Activated T-cell treated with anti-CD3 and anti-CD28 coated beads, Interleukin-2, amount 50 U/mL, for 48 hours (primary cell): ENCODE data around the gene USP14.

Experiments
- DNase-seq, 2 experiments: peaks; one replicate each; pipeline ENCODE4 v3.0.0-alpha.2; 2020

Gene USP14

GRCh38 chr18:160831-161570 lies 2.6 kb downstream of the USP14 start:
- no peak for DNase-seq

DNA sequence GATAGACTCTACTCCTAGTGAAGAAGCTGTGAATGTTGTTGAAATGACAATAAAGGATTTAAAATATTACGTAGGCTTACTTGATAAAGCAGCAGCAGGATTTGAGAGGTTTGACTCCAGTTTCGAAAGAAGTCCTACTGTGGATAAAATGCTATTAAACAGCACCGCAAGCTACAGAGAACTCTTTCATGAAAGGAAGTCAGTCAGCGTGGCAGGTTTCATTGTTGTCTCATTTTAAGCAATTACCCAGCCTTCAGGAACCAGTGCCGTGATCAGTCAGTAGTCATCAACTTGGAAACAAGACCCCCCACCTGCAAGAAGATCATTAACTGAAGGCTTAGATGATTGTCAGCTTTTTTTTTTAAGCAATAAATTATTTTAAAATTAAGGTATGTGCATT lies 14.0 kb downstream of the USP14 start:
- no peak for DNase-seq

DNA sequence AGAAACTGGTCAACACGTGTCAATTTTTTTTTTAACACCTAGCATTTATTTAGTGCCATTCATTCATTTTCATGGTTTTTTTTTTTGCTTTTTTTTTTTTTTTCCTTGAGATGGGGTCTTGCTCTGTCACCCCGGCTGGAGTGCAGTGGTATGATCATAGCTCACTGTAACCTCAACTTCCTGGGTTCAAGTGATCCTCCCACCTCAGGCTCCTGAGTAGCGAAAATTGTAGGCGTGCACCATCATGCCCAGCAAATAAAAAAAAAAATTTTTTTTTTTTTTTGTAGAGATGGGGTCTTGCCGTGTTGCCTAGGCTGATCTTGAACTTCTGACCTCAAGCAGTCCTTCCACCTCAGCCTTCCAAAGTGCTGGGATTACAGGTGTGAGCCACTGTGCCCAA lies 21.1 kb downstream of the USP14 start:
- no peak for DNase-seq

- no peak for DNase-seq
Measured at GRCh38 chr18:181711-182110, 23.4 kb downstream of the USP14 start.

GRCh38 chr18:183769-184168 lies 25.4 kb downstream of the USP14 start:
- DNase-seq: no peak

DNA sequence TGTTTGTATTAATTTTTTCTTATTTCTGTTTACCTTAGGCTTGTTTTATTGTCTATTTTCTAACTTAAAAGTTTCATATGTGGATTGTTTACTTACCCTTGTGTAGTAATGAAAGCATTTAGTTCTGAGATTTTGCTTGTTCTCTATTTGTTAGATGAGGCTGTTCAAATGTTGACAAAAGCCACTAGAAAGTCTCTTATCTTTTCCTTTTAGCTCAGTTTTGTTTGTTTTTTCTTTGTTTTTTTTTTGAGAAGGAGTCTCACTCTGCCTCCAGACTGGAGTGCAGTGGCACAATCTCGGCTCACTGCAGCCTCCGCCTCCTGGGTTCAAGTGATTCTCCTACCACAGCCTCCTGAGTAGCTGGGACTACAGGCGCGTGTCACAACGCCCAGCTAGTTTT lies 30.9 kb downstream of the USP14 start:
- DNase-seq: no peak

- DNase-seq: no peak
Measured at GRCh38 chr18:191725-192124, 33.4 kb downstream of the USP14 start.

GRCh38 chr18:192801-193200 lies 34.4 kb downstream of the USP14 start:
- no peak for DNase-seq

DNA sequence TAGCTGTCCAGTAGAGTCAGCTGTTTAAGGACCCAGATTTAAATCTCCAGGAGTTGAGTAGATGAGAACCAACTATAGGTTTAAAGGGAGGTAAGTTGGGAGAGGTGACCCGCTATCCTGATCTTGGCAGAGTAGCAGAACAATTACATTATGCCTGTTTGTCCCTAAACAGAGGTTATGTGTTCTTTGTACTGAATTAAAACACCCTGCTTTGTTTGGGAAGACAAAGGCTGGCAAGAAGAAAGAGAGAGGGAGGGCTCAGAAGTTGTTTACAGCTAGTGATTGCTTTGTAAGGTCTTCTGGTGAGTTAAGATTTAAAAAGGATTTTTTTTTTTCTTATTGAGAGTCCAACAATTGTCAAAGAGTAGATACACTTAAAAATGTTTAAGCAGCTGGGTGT lies 37.3 kb downstream of the USP14 start:
- no peak for DNase-seq

- no peak for DNase-seq
Measured at GRCh38 chr18:199214-199613, 40.9 kb downstream of the USP14 start.

DNA sequence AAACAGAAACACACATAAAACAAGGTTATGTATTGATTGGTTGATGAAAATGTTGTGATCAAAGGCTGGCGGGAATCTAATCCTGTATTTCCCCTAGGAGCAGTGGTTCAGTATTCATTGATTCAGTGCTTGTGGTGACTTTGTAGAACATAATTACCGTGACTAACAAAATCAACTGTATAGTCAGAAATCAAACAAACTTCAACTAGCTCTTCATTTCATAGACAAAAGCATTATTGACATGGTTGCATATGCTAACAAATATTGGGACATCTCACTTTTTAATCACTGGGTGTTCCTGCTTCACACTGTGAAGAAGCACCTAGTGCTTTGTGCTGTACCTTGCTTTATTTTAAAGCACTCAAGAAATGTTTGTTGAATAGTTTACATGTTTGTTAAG lies 41.4 kb downstream of the USP14 start:
- no peak for DNase-seq

- no peak for DNase-seq
Measured at GRCh38 chr18:210075-210474, 51.7 kb downstream of the USP14 start.

GRCh38 chr18:210733-211132 lies 52.4 kb downstream of the USP14 start:
- no peak for DNase-seq

DNA sequence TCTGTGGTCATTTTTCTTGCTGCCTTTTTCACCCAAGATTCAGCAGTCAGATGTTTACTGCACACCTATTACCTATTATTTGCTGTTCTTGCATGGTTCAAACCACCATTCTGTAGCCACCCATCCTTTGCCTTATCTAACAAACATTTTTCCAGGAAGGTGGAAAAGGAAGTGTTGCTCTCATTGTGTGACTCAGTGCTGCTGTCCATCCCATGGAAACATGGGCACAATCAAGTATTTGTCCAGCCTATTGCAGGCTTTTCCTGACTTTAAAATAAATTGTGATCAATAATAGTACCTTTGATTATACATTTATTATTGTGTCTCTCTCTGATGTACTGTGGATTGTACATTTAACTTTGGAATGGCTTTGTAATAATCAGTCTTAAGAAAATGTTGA lies 53.2 kb downstream of the USP14 start:
- DNase-seq: no peak

DNA sequence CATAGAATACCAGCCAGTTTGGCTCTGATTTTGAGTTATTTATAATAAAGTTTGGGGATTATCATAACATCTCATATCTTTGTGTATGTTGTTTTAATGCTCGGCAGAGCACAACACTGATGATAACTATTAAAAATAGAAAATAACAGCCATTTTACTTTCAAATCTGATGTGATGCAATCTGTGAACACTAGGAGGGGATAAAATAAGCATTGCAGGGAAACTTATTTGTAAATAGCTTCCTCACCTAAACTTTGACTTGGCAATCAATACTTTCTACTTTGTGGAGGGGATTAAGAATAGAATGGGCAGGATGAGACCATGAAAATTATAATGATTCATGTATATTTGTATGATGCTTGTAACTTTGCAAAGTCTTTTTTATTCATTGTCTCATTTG lies 54.4 kb downstream of the USP14 start:
- no peak for DNase-seq

DNA sequence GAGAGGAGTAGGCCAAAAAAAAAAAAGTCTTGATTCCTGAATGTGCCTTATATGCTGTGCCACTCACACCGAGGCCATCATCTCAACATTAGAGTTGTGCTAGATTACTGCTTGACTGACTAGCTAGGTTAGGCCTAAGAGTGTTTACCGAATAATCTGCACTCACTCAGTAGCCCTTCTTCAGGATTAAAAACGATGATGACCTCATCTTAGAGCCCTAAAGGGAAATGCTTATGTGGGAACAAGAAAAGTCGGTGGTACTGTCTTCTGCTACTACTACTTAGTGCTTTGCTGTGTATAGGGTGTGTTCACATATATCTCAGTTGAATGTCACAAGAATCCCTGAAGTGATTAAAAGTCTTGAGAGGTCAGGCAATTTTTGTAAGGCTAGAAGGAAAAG lies 55.1 kb downstream of the USP14 start:
- no peak for DNase-seq

DNA sequence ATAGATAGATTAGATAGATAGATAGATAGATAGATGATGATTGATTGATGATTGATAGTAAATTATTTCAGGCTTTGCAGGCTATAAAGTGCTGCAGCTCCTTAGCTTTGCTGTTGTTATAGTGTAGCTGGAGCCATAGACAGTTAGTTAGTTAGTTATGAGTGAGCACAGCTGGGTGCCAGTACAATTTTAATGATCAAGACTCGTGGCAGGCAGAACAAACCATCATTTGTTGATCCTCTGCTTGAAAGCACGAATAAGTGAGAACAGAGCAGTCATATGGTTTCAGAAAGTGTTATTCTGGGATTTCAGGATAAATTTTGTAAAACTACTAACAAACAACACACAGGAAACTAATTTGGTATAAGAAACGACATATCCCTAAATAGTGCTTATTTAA lies 55.6 kb downstream of the USP14 start:
- no peak for DNase-seq

- no peak for DNase-seq
Measured at GRCh38 chr18:215448-216010, 57.2 kb downstream of the USP14 start.

DNA sequence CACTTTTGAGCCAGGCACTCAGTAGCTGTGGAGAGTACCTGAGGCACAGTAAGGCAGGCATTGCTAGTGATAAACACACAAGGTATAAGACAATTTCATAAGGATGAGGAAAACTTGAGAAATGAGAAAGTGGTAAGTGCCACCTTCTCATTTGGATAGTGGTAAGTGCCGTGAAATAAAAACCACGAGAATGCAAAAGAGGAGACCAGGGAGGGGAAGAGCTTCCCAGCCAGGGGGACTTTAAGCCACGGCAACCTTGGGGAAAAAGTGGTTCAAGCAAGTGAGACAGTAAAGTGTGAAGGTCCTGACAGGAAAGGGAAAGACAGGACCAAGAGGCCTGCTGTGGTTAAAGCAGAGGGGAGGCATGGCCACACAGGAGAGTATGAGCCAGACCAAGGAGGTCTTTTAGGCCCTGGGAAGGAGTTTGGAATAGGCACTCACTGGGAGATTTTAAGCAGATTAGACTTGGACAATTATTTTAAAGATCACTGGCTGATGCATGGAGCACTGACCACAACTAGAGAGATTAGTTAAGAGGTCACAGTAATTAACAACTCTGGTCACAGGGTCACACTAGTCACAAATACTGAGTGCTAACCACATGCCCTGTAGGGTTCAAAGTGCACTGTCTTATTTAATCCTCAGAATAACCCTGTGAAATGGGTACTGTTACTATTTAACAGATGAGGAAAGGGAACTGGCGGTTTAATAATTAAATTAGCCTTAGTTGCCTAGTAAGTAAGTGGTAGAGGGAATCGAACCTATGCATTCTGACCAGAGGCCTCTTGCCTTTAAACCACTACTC lies 59.4 kb downstream of the USP14 start:
- no peak for DNase-seq

GRCh38 chr18:220708-221107 lies 62.4 kb downstream of the USP14 start:
- no peak for DNase-seq

- DNase-seq: no peak
Measured at GRCh38 chr18:225745-226144, 67.4 kb downstream of the USP14 start.

DNA sequence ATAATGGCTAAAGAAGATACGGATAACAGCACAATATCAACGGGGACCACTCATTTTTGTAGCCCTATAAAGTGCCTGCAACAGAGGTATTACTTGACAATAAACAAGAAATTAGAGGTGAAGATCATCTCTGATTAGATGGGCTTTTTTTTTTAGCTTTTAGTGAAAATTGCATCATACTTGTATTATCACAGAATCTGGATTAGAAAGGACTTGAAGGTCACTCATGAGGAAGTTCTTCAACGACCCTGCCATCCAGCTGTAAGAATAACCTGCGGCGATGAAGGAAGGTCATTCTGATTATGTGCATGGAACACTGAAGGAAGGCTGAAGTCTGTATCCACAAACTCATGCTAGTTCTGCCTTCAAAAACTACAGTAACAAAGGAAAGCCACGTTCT lies 69.0 kb downstream of the USP14 start:
- no peak for DNase-seq

DNA sequence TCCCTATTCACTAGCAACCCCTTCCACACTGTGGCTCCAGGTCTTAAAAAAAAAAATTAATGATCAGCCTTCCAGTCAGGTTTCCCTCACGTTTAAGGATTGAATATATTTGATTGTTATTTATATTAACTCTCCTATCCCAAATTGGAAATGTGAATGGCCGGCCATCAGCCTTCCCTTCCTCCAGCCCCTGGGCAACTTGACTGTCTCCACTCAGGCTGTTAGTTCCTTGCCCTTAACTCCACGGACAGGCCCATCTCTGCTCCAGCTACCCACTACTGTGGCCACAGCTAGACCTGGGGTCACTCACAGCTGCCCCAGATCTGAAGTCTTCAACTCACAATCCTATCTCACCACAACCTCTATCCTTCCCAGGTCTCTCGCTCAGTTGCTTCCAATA lies 69.5 kb downstream of the USP14 start:
- DNase-seq: no peak

DNA sequence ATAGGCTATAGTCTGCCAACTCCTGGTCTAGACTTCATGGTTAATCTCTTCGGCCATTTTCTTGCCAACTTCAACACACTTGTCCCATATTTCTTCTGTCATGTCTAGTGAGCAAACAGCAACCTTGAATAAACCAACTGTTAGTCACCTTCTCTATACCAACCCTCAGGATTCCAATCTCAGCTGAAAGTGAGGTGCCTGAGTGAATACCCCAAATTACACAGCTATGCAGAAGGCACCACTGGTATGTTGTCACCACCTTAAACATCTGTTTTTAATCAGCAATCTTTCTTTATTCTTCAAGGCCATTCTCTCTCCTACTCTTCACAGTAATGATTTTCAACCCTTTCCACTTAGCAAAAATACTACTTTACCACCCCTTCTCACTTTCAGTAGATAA lies 70.2 kb downstream of the USP14 start:
- DNase-seq: no peak
